ENCODE data around the gene PPP1R8. TPM values are rescaled to one million over a fixed set of nuclear protein-coding genes. Genes with fewer than 3 reads are reported as not detected.

PPP1R8 gene
- total and polyA plus RNA-seq, 5 donors from 2014 or later: 23.3 to 45.5 (median 41.2) TPM

- Histone ChIP-seq H3K9me3 (ENCODE audit: control insufficient read depth in 2 of 2, low read length in 2 of 2) (no peaks in the 10 kb centered on the region), H3K4me3 (ENCODE audit: low read depth, low read length) (no peak overlapping the region), H3K27me3 (ENCODE audit: control insufficient read depth, insufficient read depth, low read length) (no peaks in the 10 kb centered on the region), H3K36me3 (ENCODE audit: control insufficient read depth, insufficient read depth, low read length) (peaks cover 73% of the 10 kb centered on the region), H3K27ac (ENCODE audit: insufficient read depth, low read length, poor library complexity, severe bottlenecking) (no peak overlapping the region), H3K4me1 (ENCODE audit: control insufficient read depth, insufficient read depth, low read length, poor library complexity, severe bottlenecking) (peaks cover 53% of the 10 kb centered on the region)
- DNase-seq: no peak
- no peak for ATAC-seq (ENCODE audit: low read depth in 2 of 2)
- peaks cover 6 to 70% (median 42%) of the 10 kb centered on the region in 4 donors for H3K4me1 Mint-ChIP-seq
- H3K27me3 Mint-ChIP-seq: no peaks in the 10 kb centered on the region
- H3K4me3 Mint-ChIP-seq: peak overlapping the region in 1 of 4 donors; percentile 10
- H3K27ac Mint-ChIP-seq: peak overlapping the region; percentile 73 to 96 (median 92)
- peaks cover 0 to 2% (median 0%) of the 10 kb centered on the region in 7 donors for H3K9me3 Mint-ChIP-seq
- peaks cover 52% of the 10 kb centered on the region for H3K36me3 Mint-ChIP-seq
Measured at GRCh38 chr1:27889506-27889905, 58.9 kb downstream of the PPP1R8 start.

- H3K36me3 ChIP-seq (ENCODE audit: control insufficient read depth, insufficient read depth, low read length): peaks cover 70% of the 10 kb centered on the region
- peaks cover 6 to 57% (median 35%) of the 10 kb centered on the region in 4 donors for H3K4me1 Mint-ChIP-seq
- H3K27me3 ChIP-seq (ENCODE audit: control insufficient read depth, insufficient read depth, low read length): no peaks in the 10 kb centered on the region
- DNase-seq: peak in 2 of 3 donors; percentile 32 to 59
- peak overlapping the region in 3 of 4 donors; percentile 5 to 41 (median 7) for H3K4me3 Mint-ChIP-seq
- ATAC-seq (ENCODE audit: low read depth in 2 of 2): peak; percentile 20 to 33
- peaks cover 37% of the 10 kb centered on the region for H3K4me1 ChIP-seq (ENCODE audit: control insufficient read depth, insufficient read depth, low read length, poor library complexity, severe bottlenecking)
- H3K36me3 Mint-ChIP-seq: peaks cover 46% of the 10 kb centered on the region
- H3K9me3 Mint-ChIP-seq: peaks cover 0 to 2% (median 0%) of the 10 kb centered on the region in 7 donors
- no peak overlapping the region for H3K4me3 ChIP-seq (ENCODE audit: low read depth, low read length)
- H3K9me3 ChIP-seq (ENCODE audit: control insufficient read depth in 2 of 2, low read length in 2 of 2): no peaks in the 10 kb centered on the region
- H3K27me3 Mint-ChIP-seq: no peaks in the 10 kb centered on the region
- peak overlapping the region; percentile 63 for H3K27ac ChIP-seq (ENCODE audit: insufficient read depth, low read length, poor library complexity, severe bottlenecking)
- peak overlapping the region; percentile 81 to 97 (median 89) for H3K27ac Mint-ChIP-seq
Measured at GRCh38 chr1:27891196-27891889, 60.8 kb downstream of the PPP1R8 start.

GRCh38 chr1:27894521-27894920 lies 63.9 kb downstream of the PPP1R8 start:
- Mint-ChIP-seq H3K36me3 (peaks cover 41% of the 10 kb centered on the region), H3K27me3 (no peaks in the 10 kb centered on the region), H3K27ac (peak overlapping the region; percentile 29 to 42 (median 30)), H3K9me3 (no peaks in the 10 kb centered on the region), H3K4me3 (no peak overlapping the region), H3K4me1 (peaks cover 0 to 30% (median 20%) of the 10 kb centered on the region in 4 donors)
- no peaks in the 10 kb centered on the region for H3K9me3 ChIP-seq (ENCODE audit: control insufficient read depth in 2 of 2, low read length in 2 of 2)
- no peaks in the 10 kb centered on the region for H3K27me3 ChIP-seq (ENCODE audit: control insufficient read depth, insufficient read depth, low read length)
- peaks cover 74% of the 10 kb centered on the region for H3K36me3 ChIP-seq (ENCODE audit: control insufficient read depth, insufficient read depth, low read length)
- H3K4me1 ChIP-seq (ENCODE audit: control insufficient read depth, insufficient read depth, low read length, poor library complexity, severe bottlenecking): peaks cover 19% of the 10 kb centered on the region
- DNase-seq: no peak
- H3K4me3 ChIP-seq (ENCODE audit: low read depth, low read length): no peak overlapping the region
- no peak overlapping the region for H3K27ac ChIP-seq (ENCODE audit: insufficient read depth, low read length, poor library complexity, severe bottlenecking)
- ATAC-seq (ENCODE audit: low read depth in 2 of 2): no peak

Other genes starting within 250 kb of the PPP1R8 start
- 26.2 TPM for gene AHDC1, start 226.6 kb upstream of the PPP1R8 start, total RNA-seq
- 1 to 10 TPM in 1 of 4 donors, under 1 TPM in 3; 0.07 to 1.4 (median 0.50) TPM for gene AHDC1, start 226.6 kb upstream of the PPP1R8 start, polyA plus RNA-seq
- gene FGR, start 195.6 kb upstream of the PPP1R8 start, total RNA-seq: 0.15 TPM
- under 1 TPM; 0.20 to 0.87 (median 0.33) TPM for gene FGR, start 195.6 kb upstream of the PPP1R8 start, polyA plus RNA-seq
- 49.7 TPM for gene IFI6, start 158.6 kb upstream of the PPP1R8 start, total RNA-seq
- gene IFI6, start 158.6 kb upstream of the PPP1R8 start, polyA plus RNA-seq: 100 to 1,000 TPM; 152 to 199 (median 181) TPM
- 18.7 TPM for gene FAM76A, start 104.8 kb upstream of the PPP1R8 start, total RNA-seq
- 10 to 100 TPM in 2 of 4 donors, 1 to 10 TPM in 2; 6.9 to 15.5 (median 9.3) TPM for gene FAM76A, start 104.8 kb upstream of the PPP1R8 start, polyA plus RNA-seq
- gene STX12, start 57.6 kb upstream of the PPP1R8 start, total RNA-seq: 26.8 TPM
- 10 to 100 TPM; 10.2 to 13.8 (median 12.3) TPM for gene STX12, start 57.6 kb upstream of the PPP1R8 start, polyA plus RNA-seq
- 57.1 TPM for gene THEMIS2, start 41.8 kb downstream of the PPP1R8 start, total RNA-seq
- 10 to 100 TPM; 37.9 to 69.9 (median 60.5) TPM for gene THEMIS2, start 41.8 kb downstream of the PPP1R8 start, polyA plus RNA-seq
- gene RPA2, start 83.8 kb downstream of the PPP1R8 start, total RNA-seq: 36.6 TPM
- 100 to 1,000 TPM; 199 to 237 (median 206) TPM for gene RPA2, start 83.8 kb downstream of the PPP1R8 start, polyA plus RNA-seq
- gene SMPDL3B, start 104.2 kb downstream of the PPP1R8 start, total RNA-seq: 0.32 TPM
- under 1 TPM in 2 of 4 donors, not detected in 2; 0.24 to 0.50 TPM for gene SMPDL3B, start 104.2 kb downstream of the PPP1R8 start, polyA plus RNA-seq
- gene XKR8, start 129.2 kb downstream of the PPP1R8 start, total RNA-seq: 9.1 TPM
- 10 to 100 TPM; 10.3 to 20.3 (median 17.9) TPM for gene XKR8, start 129.2 kb downstream of the PPP1R8 start, polyA plus RNA-seq

All from CD4-positive, CD25-positive, alpha-beta regulatory T cell (primary cell).